ACC112 (cell line): ENCODE results near the gene BCAS3.

ENCODE experiments used
- H2AFZ ChIP-seq: fragments of 200-600 bp; sonication (generic); one replicate; pipeline ENCODE4 v1.6.0; 2017; ENCODE audit warnings: antibody characterized with exemption, low read length; ENCODE audit not compliant: unreplicated experiment
- H3K27ac ChIP-seq: fragments of 200-600 bp; sonication (generic); 2 replicates; pipeline ENCODE4 v1.5.1; 2014; ENCODE audit warnings: low read depth, mild to moderate bottlenecking, antibody characterized with exemption, low read length, moderate library complexity
- H3K27me3 ChIP-seq: fragments of 200-600 bp; sonication (generic); 2 replicates; pipeline ENCODE4 v1.6.1; 2014; ENCODE audit warnings: mild to moderate bottlenecking, antibody characterized with exemption, low read length, moderate library complexity, mixed read lengths; ENCODE audit not compliant: insufficient read depth
- H3K36me3 ChIP-seq: fragments of 200-600 bp; sonication (generic); 2 replicates; pipeline ENCODE4 v1.6.1; 2016; ENCODE audit warnings: mild to moderate bottlenecking, antibody characterized with exemption, low read length, moderate library complexity, mixed read lengths; ENCODE audit not compliant: insufficient read depth
- H3K4me1 ChIP-seq: fragments of 200-600 bp; sonication (generic); one replicate; pipeline ENCODE4 v1.6.1; 2016; ENCODE audit warnings: low read length, mixed read lengths; ENCODE audit not compliant: insufficient read depth, unreplicated experiment, control insufficient read depth
- H3K4me3 ChIP-seq: fragments of 200-600 bp; sonication (generic); 2 replicates; pipeline ENCODE4 v1.5.1; 2014; ENCODE audit warnings: mild to moderate bottlenecking, low read depth, low read length
- H3K79me2 ChIP-seq: fragments of 200-600 bp; sonication (generic); one replicate; pipeline ENCODE4 v1.6.0; 2016; ENCODE audit warnings: low read length; ENCODE audit not compliant: control insufficient read depth, unreplicated experiment, insufficient read depth

BCAS3 gene

DNA sequence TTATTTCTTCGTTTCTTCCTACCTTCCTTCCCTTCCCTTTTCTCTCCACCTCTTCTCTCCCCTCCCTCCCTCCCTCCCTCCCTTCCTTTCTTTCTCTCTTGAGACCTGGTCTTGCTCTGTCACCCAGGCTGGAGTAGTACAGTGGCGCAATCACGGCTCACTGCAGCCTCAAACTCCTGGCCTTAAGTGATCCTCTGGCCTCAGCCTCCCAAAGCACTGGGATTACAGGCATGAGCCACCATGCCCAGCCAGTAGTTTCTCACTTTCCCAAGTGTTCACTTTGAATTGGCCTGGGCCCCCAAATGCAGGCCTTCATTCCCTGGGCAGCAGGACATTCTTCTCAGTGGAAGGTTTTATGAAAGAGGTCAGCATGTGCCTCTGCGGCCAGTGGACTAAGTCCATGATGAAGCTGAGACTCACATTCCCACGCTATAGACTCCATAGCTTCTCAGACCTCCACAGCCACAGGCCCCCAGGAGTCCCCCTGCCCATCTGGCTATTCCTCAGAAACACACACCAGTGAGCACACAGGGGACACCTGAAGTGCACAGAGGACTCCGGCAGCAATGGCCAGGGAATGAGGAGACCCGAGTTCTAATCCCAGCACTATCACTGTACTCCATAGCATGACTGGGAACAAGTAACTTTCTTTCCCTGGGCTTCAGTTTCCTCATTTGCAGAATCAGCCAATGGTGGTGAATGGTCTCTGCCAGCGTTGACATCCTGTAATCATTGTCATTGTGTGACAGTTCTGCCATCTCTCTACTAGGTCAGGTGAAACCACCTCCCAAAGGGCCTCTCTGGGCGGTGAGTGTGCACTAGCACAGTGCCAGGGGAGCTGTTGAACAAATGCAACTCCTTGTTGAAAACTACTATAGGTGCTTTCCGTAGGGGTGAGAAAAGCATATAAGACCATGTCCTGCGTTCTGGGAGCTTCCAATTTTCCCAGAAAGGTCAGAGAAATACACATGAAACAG, 652.8 kb downstream of the BCAS3 start:
- Histone ChIP-seq H3K4me3 (no peak overlapping the region), H3K27ac (no peak overlapping the region), H3K36me3 (no peaks in the 10 kb centered on the region), H3K79me2 (no peaks in the 10 kb centered on the region), H3K27me3 (no peaks in the 10 kb centered on the region), H2AFZ (no peak overlapping the region), H3K4me1 (peaks cover 38% of the 10 kb centered on the region)

DNA sequence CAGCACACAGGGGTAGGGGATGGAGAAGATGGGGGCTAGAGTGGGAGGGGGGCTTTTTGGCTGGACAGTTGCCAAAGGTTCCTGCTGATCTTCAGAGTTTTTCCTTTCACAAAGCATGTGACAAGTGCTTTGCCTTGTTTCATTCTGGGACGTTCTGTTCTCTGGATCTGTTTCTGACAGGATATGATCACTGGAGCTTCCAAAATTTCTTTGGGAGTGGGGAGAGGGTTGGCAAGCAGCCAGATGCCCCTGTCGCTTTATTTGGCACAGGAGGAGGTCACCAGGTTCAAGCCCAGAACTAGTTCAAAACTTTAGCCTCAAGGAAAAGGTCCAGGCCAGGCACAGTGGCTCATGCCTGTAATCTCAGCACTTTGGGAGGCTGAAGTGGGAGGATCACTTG, 653.5 kb downstream of the BCAS3 start:
- Histone ChIP-seq H2AFZ (no peak overlapping the region), H3K79me2 (no peaks in the 10 kb centered on the region), H3K27ac (no peak overlapping the region), H3K36me3 (no peaks in the 10 kb centered on the region), H3K27me3 (no peaks in the 10 kb centered on the region), H3K4me3 (no peak overlapping the region), H3K4me1 (peaks cover 38% of the 10 kb centered on the region)

DNA sequence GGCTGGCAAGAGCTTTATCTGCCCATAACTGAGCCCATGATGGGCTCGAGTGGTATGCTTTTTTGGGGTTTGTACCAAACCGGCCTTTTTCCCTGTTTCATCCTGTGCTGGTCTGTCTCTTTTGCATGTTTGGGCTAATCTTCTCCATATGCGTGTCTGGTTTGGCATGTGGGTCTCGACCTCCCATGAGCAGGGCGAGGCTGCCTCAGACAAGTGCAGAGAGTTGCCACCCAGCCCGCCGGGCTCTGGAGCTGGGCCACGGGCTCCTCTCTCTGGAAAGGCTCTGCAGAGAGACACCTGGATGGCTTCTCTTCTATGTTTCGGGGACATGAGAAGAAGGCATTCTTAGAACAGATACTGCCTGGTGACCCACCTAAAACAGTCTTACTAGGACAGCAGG, 654.2 kb downstream of the BCAS3 start:
- no peaks in the 10 kb centered on the region for H3K27me3 ChIP-seq
- no peak overlapping the region for H2AFZ ChIP-seq
- peaks cover 38% of the 10 kb centered on the region for H3K4me1 ChIP-seq
- H3K4me3 ChIP-seq = no peak overlapping the region
- H3K79me2 ChIP-seq = no peaks in the 10 kb centered on the region
- H3K27ac ChIP-seq = no peak overlapping the region
- no peaks in the 10 kb centered on the region for H3K36me3 ChIP-seq

DNA sequence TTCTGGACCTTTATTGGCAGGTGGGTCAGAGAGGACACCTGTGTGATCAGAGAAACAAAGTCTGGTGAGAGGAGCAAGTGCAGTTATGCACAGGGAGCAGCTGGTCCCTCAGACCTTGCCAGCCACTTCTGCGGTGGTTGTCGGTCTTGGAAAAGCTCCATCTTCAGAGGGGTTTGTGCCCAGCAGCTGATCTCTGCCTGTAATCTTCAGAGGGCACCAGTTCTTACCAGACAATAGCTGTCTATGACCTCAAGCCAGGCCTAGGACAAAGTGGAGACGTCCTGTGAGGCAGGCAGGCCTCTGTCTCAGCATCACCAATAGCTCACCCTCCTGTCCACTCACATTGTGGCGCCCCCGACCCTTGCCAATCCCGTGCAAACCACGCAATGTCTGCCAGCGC, 655.5 kb downstream of the BCAS3 start:
- Histone ChIP-seq H3K36me3 (no peaks in the 10 kb centered on the region), H3K27me3 (no peaks in the 10 kb centered on the region), H3K4me3 (no peak overlapping the region), H3K4me1 (peaks cover 50% of the 10 kb centered on the region), H3K27ac (no peak overlapping the region), H3K79me2 (no peaks in the 10 kb centered on the region), H2AFZ (no peak overlapping the region)

DNA sequence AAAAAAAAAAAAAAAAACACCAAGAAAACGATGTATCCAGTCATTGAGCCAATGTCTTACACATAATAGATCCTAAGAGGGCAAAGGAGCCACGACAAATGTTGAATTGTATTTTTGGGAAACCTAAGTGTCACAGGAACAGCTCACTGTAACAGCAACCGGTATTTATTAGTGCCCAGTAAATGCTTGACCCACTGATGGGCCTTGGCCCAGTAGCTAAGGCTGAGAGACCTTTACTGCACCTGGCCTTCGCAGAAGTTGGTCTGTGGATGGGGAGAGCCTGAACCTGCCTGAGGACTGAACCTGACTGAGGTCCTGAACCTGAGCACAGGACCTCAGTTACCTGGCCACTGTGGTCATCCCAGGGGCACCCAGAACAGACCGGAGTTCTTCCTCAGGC, 657.0 kb downstream of the BCAS3 start:
- Histone ChIP-seq H3K36me3 (no peaks in the 10 kb centered on the region), H3K4me3 (no peak overlapping the region), H2AFZ (no peak overlapping the region), H3K79me2 (no peaks in the 10 kb centered on the region), H3K27me3 (no peaks in the 10 kb centered on the region), H3K27ac (peak overlapping the region; percentile 79), H3K4me1 (peaks cover 65% of the 10 kb centered on the region)

DNA sequence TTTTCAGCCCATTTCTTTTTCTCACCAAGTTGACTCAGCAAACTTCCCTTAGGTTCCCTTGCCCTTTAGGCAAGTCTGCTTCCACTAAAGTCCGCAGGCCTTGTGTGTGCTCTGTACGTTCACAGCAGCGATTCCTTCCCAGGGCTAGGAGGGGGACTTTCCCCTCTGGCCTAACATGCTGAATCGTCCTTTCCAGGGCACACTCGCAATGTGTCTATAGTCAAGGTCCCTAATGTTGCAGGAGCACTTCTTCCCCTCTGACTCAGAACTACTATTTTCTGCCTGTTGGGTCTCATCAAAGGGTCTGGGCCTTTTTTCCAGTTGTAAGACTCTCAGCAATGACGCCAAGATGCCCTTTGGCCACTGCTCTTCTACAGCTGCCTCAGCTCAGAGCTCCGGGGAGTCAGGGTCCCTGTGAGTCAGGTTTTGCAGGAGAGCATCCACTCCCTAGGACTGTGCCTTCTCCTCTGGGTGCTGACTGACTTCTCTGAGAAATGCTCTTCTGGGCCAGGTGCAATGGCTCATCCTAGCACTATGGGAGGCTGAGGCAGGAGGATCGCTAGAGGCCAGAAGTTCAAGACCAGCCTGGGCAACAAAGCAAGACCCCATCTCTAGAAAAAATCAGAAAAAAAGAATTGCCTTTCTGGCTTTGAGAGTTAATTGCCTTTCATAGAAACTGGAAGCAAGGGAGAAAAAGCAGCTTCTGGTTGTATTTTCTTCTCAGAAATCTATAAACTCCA, 657.6 kb downstream of the BCAS3 start:
- no peaks in the 10 kb centered on the region for H3K36me3 ChIP-seq
- no peak overlapping the region for H2AFZ ChIP-seq
- no peaks in the 10 kb centered on the region for H3K27me3 ChIP-seq
- no peaks in the 10 kb centered on the region for H3K79me2 ChIP-seq
- H3K4me1 ChIP-seq = peaks cover 71% of the 10 kb centered on the region
- H3K4me3 ChIP-seq = no peak overlapping the region
- peak overlapping the region; percentile 79 for H3K27ac ChIP-seq

DNA sequence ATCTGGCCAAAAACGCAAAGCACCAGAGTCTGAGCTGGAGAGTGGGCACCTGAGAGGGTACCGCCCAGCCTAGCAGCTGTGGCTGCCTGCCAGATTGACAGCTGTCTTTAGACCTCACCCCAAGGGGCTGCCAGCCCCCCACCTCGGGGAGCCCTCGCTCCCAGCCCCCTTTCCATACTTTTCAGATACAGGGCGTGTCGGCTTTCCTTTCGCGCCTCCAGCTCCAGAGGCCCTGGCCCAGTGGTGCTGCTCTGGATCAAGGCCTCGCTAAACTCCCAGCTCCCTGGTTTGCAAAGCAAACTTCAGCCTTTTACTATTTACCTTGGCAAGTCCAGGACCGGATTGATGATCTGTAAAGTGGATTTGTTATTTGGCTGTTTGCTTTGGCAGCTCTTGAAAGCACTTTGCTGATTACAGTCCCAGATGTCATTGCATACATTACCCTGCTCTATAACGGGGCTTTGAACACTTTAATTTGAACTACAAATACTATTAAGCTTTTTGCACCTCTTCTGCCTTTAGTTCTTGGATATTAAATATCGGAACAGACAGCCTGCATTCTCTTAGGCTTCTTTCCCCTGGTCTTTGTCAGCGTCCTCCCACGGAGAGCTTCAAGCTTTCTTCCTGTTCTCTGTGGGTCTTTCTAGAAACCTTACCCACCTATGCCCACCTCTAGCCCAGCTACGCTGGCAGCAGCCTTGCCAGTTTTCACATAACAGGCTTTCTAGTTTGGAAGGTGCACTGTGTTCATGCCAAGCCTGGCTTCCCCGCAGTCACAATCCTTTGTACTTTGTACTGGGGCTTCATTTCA, 658.4 kb downstream of the BCAS3 start:
- Histone ChIP-seq H3K27ac (peak overlapping the region; percentile 79), H3K27me3 (no peaks in the 10 kb centered on the region), H3K36me3 (no peaks in the 10 kb centered on the region), H2AFZ (no peak overlapping the region), H3K4me1 (peaks cover 67% of the 10 kb centered on the region), H3K79me2 (no peaks in the 10 kb centered on the region), H3K4me3 (peak overlapping the region; percentile 25; the same call in 1 of the 2 replicates)

DNA sequence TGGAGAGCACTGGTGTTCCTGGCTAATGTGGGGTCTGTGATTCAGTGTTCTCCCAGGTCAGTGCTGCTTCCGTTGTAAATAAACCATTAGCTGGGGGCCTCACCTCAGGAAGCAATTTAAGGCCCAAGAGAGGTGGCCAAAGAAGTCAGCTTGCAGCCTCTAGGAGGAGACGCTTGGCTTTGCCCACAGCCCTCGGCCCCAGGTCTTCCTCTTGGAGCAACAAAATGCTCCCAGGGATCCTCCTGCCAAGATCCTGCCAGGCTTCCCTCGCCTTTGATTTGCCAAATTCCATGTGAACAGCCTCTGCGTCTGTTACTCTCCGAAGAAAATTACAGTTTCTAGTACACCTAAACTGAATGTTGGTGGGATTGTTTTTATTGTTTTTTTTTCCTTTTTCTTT, 659.6 kb downstream of the BCAS3 start:
- Histone ChIP-seq H2AFZ (no peak overlapping the region), H3K4me1 (peaks cover 60% of the 10 kb centered on the region), H3K36me3 (no peaks in the 10 kb centered on the region), H3K27me3 (no peaks in the 10 kb centered on the region), H3K27ac (peak overlapping the region; percentile 98), H3K4me3 (no peak overlapping the region), H3K79me2 (no peaks in the 10 kb centered on the region)

DNA sequence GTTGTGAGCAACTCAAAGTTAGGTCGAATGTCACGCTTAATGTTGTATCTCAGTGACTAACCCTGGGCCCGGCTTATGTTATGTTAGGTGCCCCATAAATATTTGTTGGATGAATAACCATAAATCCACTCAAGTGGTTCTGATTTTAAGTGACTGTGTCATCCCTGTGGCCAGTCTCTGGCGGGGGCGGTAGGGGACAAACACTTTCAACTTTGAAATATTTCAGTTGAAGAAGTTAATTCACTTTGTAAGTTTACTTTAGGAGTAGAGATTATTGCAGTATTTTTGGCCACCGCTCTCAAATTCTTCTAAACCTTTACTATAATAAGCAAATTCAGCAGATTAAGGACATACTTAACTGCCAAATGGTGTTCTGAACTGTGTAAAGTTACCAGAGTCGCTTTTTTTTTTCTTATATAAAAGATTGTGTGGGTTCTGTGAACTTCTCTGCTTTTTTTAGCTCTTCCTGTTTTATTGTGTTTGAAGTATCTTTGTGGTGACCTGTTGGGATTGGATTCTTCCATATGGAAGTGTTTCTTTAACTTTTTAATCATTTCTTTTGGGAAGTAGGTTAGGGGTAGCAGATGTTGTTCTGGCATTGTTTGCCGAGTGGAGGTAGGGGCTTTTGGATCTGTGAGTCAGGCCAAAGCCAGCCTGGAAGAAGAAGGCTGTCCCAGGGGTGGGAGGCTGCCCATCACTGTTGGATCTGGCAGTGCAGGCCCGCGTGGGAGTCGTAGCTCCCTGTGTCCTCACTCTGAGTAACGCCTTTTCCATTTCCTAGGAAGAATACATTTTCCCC, 660.5 kb downstream of the BCAS3 start:
- Histone ChIP-seq H3K36me3 (no peaks in the 10 kb centered on the region), H3K27me3 (no peaks in the 10 kb centered on the region), H2AFZ (peak overlapping the region; percentile 40), H3K79me2 (no peaks in the 10 kb centered on the region), H3K4me3 (peak overlapping the region; percentile 12), H3K4me1 (peaks cover 60% of the 10 kb centered on the region), H3K27ac (peak overlapping the region; percentile 98)
